PC-3 (cell line): ENCODE data around the gene COX4I1. TPM values are rescaled to one million over a fixed set of nuclear protein-coding genes. Genes with fewer than 3 reads are reported as not detected.

ENCODE experiments used
- ATAC-seq: fragments of 200-7000 bp; cut with Tn5 transposase; 2 replicates; pipeline ENCODE4 v1.9.1; 2020; ENCODE audit warnings: mild to moderate bottlenecking, moderate library complexity
- BruUV-seq: library from RNA; stranded (reverse); fragments of 400-500 nt; replicated peaks from 2 replicates; lab custom pipeline; 2021; lab: Mats Ljungman, UMichigan
- CTCF ChIA-PET: fragments of 300-600 bp; sonication (Branson Sonifier 250); formaldehyde crosslinking; loops from one replicate; lab custom pipeline; 2022; ENCODE audit warnings: antibody characterized with exemption; lab: Charles Lee
- POLR2A ChIA-PET: fragments of 300-600 bp; sonication (Branson Sonifier 250); formaldehyde crosslinking; loops from one replicate; lab custom pipeline; 2022; ENCODE audit warnings: antibody characterized with exemption; ENCODE audit not compliant: unreplicated experiment; lab: Charles Lee
- DNase-seq: peaks from one replicate; pipeline ENCODE4 v3.0.0-alpha.2; 2015
- H2AFZ ChIP-seq: fragments of 300-600 bp; sonication (generic); 2 replicates; pipeline ENCODE4 v1.6.0; 2016; ENCODE audit warnings: antibody characterized with exemption, low read length
- H3F3A ChIP-seq: fragments of 300-600 bp; sonication (generic); one replicate; pipeline ENCODE4 v1.6.0; 2017; ENCODE audit warnings: antibody characterized with exemption, low read length, control low read depth, mild to moderate bottlenecking; ENCODE audit not compliant: unreplicated experiment
- H3K27ac ChIP-seq: fragments of 300-600 bp; sonication (generic); 2 replicates; pipeline ENCODE4 v1.5.1; 2016; ENCODE audit warnings: mild to moderate bottlenecking, low read length
- H3K27me3 ChIP-seq: fragments of 300-600 bp; sonication (generic); 2 replicates; pipeline ENCODE4 v1.6.1; 2016; ENCODE audit warnings: low read length, mixed read lengths
- H3K36me3 ChIP-seq: fragments of 300-600 bp; sonication (generic); 2 replicates; pipeline ENCODE4 v1.6.1; 2016; ENCODE audit warnings: low read depth, mixed run types, low read length, mixed read lengths
- H3K4me1 ChIP-seq: fragments of 300-600 bp; sonication (generic); 2 replicates; pipeline ENCODE4 v1.5.1; 2016; ENCODE audit warnings: low read length; ENCODE audit not compliant: insufficient read depth
- H3K4me2 ChIP-seq: fragments of 300-600 bp; sonication (generic); 2 replicates; pipeline ENCODE4 v1.6.0; 2016; ENCODE audit warnings: low read length
- H3K4me3 ChIP-seq: fragments of 300-600 bp; sonication (generic); 2 replicates; pipeline ENCODE4 v1.5.1; 2016; ENCODE audit warnings: mild to moderate bottlenecking, low read length, mixed read lengths
- H3K79me2 ChIP-seq: fragments of 300-600 bp; sonication (generic); 2 replicates; pipeline ENCODE4 v1.6.1; 2017; ENCODE audit warnings: low read length, mixed read lengths
- H3K9ac ChIP-seq: fragments of 300-600 bp; sonication (generic); 2 replicates; pipeline ENCODE4 v1.6.0; 2016; ENCODE audit warnings: mild to moderate bottlenecking, low read length
- H3K9me2 ChIP-seq: fragments of 300-600 bp; sonication (generic); replicated peaks from 2 replicates; pipeline ENCODE4 v1.6.1; 2016; ENCODE audit warnings: mixed run types, low read length, mixed read lengths
- H3K9me3 ChIP-seq: fragments of 300-600 bp; sonication (generic); 2 replicates; pipeline ENCODE4 v1.6.1; 2016; ENCODE audit warnings: low read length, mixed read lengths
- H4K20me1 ChIP-seq: fragments of 300-600 bp; sonication (generic); 2 replicates; pipeline ENCODE4 v1.6.1; 2016; ENCODE audit warnings: low read length, mixed read lengths
- EZH2 ChIP-seq: fragments of 300-600 bp; sonication (generic); IDR thresholded peaks from one replicate; pipeline ENCODE4 v1.6.1; 2017; ENCODE audit warnings: antibody characterized with exemption, mild to moderate bottlenecking, low read length; ENCODE audit not compliant: unreplicated experiment
- EZH2phosphoT487 ChIP-seq: fragments of 300-600 bp; sonication (generic); IDR thresholded peaks from 2 replicates; pipeline ENCODE4 v1.6.1; 2018; ENCODE audit warnings: mild to moderate bottlenecking, antibody characterized with exemption, low read length, borderline replicate concordance
- intact Hi-C: fragments of 100-400 bp; cut with micrococcal nuclease; formaldehyde crosslinking; loops from 2 replicates; pipeline ENCODE4 v1.9.0; 2023
- total RNA-seq: library from RNA; depleted of rRNA; stranded (reverse); fragments of >200 nt; gene quantifications from 2 replicates; pipeline ENCODE4 v1.2.3, GENCODE V29; 2014
- TF ChIP-seq, protein P1 (sequence below): fragments of 300-600 bp; sonication (generic); conservative IDR thresholded peaks from 2 replicates; pipeline ENCODE4 v1.5.1; 2017; ENCODE audit warnings: antibody characterized with exemption, low read depth, mild to moderate bottlenecking, low read length

The COX4I1 gene
- total RNA-seq, 1 experiment from 2014 or later = 598 TPM

GRCh38 chr16:85840801-85841200 lies 41.3 kb downstream of the COX4I1 start:
- H3K36me3 ChIP-seq = no peaks in the 10 kb centered on the region
- H3K9me3 ChIP-seq = no peaks in the 10 kb centered on the region
- no peaks in the 10 kb centered on the region for H3K9me2 ChIP-seq
- no peaks in the 10 kb centered on the region for H3K4me1 ChIP-seq
- intact Hi-C loops = no loop called here
- no TSS peak for BruUV-seq
- no peak for ATAC-seq
- TF ChIP-seq EZH2phosphoT487 (no peak), EZH2 (no peak)
- TF ChIP-seq, protein P1, sequence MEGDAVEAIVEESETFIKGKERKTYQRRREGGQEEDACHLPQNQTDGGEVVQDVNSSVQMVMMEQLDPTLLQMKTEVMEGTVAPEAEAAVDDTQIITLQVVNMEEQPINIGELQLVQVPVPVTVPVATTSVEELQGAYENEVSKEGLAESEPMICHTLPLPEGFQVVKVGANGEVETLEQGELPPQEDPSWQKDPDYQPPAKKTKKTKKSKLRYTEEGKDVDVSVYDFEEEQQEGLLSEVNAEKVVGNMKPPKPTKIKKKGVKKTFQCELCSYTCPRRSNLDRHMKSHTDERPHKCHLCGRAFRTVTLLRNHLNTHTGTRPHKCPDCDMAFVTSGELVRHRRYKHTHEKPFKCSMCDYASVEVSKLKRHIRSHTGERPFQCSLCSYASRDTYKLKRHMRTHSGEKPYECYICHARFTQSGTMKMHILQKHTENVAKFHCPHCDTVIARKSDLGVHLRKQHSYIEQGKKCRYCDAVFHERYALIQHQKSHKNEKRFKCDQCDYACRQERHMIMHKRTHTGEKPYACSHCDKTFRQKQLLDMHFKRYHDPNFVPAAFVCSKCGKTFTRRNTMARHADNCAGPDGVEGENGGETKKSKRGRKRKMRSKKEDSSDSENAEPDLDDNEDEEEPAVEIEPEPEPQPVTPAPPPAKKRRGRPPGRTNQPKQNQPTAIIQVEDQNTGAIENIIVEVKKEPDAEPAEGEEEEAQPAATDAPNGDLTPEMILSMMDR = no peak
- H2AFZ ChIP-seq = no peak overlapping the region
- H3K27ac ChIP-seq = no peak overlapping the region
- H3K9ac ChIP-seq = no peak overlapping the region
- DNase-seq = no peak
- H4K20me1 ChIP-seq = no peaks in the 10 kb centered on the region
- H3K4me3 ChIP-seq = no peak overlapping the region
- H3K4me2 ChIP-seq = no peak overlapping the region
- CTCF ChIA-PET = no interaction called here
- H3K79me2 ChIP-seq = no peaks in the 10 kb centered on the region
- no peaks in the 10 kb centered on the region for H3F3A ChIP-seq
- POLR2A ChIA-PET = no interaction called here
- H3K27me3 ChIP-seq = peaks cover 86% of the 10 kb centered on the region

DNA sequence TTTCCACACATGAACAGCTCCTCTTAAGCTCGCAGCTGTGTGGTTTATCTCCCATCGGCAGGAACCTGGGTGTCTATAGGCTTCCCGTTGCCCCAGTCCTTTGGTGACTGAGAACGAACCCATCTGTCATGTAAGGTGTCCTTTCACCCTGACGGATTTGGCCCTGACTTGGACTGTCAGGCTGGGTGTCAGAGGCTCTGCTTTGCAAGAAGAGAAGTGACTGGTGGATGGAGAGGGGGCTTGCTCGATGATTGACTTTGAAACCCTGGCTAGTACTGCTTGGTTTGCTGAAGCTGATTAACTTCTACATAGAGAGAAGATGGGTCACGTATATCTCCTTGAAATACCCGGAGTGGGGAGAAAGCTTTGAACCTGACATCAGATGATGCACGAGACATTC lies 42.9 kb downstream of the COX4I1 start:
- ATAC-seq = no peak
- no peak for DNase-seq
- TF ChIP-seq EZH2phosphoT487 = no peak
- TF ChIP-seq, protein P1 = no peak
- TF ChIP-seq EZH2 = no peak
- H3K27me3 ChIP-seq = peaks cover 79% of the 10 kb centered on the region
- no peak overlapping the region for H2AFZ ChIP-seq
- no peak overlapping the region for H3K9ac ChIP-seq
- H3K36me3 ChIP-seq = no peaks in the 10 kb centered on the region
- no peak overlapping the region for H3K4me2 ChIP-seq
- H3K9me3 ChIP-seq = no peaks in the 10 kb centered on the region
- intact Hi-C loops = no loop called here
- BruUV-seq = no TSS peak
- no peak overlapping the region for H3K27ac ChIP-seq
- no peaks in the 10 kb centered on the region for H3K9me2 ChIP-seq
- no peaks in the 10 kb centered on the region for H3F3A ChIP-seq
- no peaks in the 10 kb centered on the region for H4K20me1 ChIP-seq
- ChIA-PET CTCF (no interaction called here), POLR2A (no interaction called here)
- no peaks in the 10 kb centered on the region for H3K4me1 ChIP-seq
- H3K79me2 ChIP-seq = no peaks in the 10 kb centered on the region
- H3K4me3 ChIP-seq = no peak overlapping the region

GRCh38 chr16:85842848-85843247 lies 43.4 kb downstream of the COX4I1 start:
- DNase-seq = no peak
- H3K4me3 ChIP-seq = no peak overlapping the region
- peaks cover 79% of the 10 kb centered on the region for H3K27me3 ChIP-seq
- H3K79me2 ChIP-seq = no peaks in the 10 kb centered on the region
- no peaks in the 10 kb centered on the region for H3K4me1 ChIP-seq
- no peaks in the 10 kb centered on the region for H3K9me3 ChIP-seq
- no peak overlapping the region for H2AFZ ChIP-seq
- H3K9me2 ChIP-seq = no peaks in the 10 kb centered on the region
- H3F3A ChIP-seq = no peaks in the 10 kb centered on the region
- no peak for TF ChIP-seq EZH2phosphoT487
- TF ChIP-seq EZH2 = no peak
- TF ChIP-seq, protein P1 = no peak
- POLR2A ChIA-PET = no interaction called here
- intact Hi-C loops = no loop called here
- BruUV-seq = no TSS peak
- ATAC-seq = no peak
- no peak overlapping the region for H3K4me2 ChIP-seq
- CTCF ChIA-PET = no interaction called here
- H3K36me3 ChIP-seq = no peaks in the 10 kb centered on the region
- H3K27ac ChIP-seq = no peak overlapping the region
- no peaks in the 10 kb centered on the region for H4K20me1 ChIP-seq
- no peak overlapping the region for H3K9ac ChIP-seq
